Embryonic facial prominence (tissue), 1 donor: ENCODE results near the gene FAM20A.
"Not testable (repeated sequence)": the region's sequence is repeated elsewhere in the genome, so short reads cannot be mapped to it uniquely, and the experiment has no call there.

Experiments
- DNase-seq: peaks from one replicate; pipeline ENCODE4 v3.0.0-alpha.2; 2016; ENCODE audit errors: extremely low spot score

FAM20A gene

GRCh38 chr17:68589086-68589485, 12.1 kb downstream of the FAM20A start:
- no peak for DNase-seq

DNA sequence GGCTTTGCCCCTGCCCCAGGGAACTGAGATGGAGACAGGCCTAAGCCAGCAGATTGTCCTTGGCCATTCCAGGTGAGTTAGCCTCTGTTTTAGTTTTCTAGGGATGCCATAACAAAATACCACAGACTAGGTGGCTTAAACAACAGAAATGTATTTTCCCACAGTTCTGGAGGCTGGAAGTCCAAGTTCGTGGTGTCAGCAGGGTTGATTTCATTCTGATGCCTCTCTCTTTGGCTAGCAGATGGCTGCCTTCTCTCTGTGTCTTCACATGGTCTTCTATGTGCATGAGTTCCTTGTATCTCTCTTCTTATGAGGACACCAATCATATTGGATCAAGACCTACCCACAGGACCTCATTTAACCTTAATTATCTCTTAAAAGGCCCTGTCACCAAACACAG, 12.8 kb downstream of the FAM20A start:
- no peak for DNase-seq

DNA sequence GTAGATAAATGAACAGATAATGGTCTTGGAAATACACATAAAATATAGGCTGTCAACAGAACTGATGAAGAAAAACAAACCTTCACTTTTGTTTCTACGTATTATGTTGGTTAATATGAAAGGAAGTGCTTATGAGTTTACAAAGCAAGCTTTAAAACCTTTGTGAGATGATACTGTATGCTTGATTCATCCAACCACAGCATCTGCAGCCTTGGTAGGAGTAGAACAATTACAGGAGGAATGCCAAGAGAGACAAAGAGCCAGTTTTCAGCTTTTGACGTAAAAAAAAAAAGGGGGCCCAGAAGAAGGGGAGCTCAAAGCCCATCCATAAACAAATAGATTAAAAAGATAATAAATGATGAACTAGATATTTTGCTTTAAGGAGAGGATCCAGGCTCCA, 13.3 kb downstream of the FAM20A start:
- DNase-seq: no peak

- no peak for DNase-seq
These were observed 14.1 kb downstream of the FAM20A start for GRCh38 chr17:68587026-68587425.

GRCh38 chr17:68585643-68586042, 15.5 kb downstream of the FAM20A start:
- DNase-seq: no peak

DNA sequence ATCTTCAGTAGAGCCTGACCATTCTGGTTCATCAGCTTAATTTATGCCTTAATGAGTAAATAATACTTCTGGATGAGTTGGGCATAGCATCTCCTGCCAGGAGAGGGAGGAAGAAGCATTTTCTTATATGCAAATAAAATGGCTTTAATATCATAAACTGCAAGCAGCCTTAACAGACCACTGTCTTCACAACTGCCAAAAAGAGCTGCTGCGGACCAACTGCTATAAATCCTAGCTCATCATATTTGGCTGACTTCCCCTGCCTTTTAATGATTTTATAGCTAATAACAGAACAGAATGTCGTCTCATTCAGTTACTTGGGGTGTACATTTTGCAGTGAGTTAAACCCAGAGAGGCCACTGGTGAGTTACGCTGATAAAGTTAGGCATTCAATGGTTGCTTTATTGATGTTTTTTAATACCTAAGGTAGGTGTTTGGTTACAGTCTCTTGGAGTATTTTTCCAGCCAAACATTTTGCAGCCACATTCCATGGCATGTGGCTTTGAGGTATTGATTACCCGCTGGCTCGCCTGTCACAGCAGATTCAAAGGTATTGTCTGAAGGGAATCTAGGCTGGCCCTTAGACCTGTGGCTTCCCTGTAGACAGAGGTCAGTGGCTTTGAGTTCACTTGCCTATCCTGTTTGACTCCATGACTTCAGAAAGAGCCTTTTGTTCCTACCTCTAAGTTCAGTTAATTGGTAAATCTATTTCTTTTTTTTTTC, 16.4 kb downstream of the FAM20A start:
- DNase-seq: no peak

DNA sequence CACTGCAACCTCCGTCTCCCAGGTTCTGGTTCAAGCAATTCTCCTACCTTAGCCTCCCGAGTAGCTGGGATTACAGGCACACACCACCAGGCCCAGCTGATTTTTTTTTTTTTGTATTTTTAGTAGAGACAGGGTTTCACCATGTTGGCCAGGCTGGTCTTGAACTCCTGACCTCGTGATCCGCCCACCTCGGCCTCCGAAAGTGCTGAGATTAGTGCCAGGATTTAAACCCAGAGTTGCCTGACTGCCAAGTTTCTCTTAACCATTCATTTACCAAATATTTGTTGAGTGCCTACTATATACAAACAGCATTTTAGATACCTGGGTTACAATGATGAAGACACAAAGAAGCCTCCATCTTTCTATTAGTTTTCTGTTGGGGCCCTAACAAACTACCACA, 18.3 kb downstream of the FAM20A start:
- not testable (repeated sequence) for DNase-seq

DNA sequence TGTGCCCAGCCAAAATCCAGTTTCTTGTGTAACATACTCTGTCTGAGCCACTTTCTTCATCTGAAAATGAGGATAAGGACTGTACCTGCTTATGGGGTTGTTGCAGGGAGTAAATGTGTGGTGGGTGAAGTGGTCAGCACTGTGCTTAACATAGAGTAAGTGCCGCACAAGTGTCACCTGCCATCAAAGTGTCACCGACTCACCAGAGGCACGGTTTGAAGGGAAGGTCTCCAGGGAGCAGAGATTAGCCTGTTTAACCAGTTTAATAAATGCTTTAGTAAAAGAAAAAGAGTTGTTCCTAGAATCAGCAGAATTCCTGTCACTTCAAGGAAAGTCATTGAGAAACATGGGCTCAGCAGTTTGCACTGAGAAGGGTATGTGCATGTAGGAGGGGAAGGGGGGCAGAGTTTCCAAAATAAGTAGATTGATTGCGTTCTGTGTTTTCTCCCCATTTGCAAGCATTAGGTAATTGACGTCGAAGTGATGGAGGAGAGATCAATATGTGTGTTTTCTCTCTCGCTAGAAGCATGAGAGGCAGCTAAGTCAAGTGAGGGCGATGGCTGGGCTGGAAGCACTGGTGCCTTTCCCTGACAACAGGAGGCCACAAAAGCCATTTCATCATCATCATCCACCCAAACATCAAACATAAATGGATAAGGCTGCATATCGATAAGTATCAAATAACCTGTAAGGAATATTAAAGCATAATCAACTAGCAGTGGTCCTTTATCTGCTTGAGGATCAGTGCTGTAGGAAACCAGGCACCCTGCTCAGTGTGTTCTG, 19.1 kb downstream of the FAM20A start:
- DNase-seq: no peak

- no peak for DNase-seq
These were observed 20.9 kb downstream of the FAM20A start for GRCh38 chr17:68580236-68580770.

DNA sequence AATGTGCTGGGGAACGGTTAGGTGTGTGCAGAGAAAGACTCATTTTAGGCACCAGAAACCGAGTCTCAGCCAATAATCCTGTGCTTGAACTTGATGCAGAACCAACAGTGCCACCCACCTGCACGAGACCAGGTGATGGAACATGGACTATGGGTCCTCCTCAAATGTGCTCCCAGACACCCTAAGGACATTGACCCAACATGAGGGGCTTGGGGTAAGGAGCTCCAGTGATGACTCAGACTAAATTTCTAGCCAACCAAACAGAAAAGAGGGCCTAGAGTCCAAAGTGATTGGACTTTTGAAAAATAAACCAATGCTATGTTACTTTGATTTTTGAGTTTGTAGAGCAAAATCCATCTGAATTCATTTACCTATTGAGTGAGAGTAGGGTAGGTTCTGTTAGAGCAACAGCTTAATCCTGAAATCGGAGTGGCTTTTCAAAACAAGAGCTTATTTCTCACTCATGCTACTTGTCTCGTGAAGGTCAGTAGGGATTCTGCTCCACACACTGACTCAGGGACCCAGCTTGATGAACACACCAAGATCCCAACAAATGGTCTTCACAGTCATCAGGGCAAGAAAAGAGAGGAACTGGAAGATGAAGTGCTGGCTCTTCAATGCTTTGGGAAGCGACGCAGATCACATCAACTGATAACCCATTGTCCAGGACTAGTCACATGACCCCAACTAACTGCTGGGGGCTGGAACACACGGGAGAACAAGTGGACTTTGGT, 21.8 kb downstream of the FAM20A start:
- DNase-seq: no peak

GRCh38 chr17:68578236-68578635, 22.9 kb downstream of the FAM20A start:
- no peak for DNase-seq

DNA sequence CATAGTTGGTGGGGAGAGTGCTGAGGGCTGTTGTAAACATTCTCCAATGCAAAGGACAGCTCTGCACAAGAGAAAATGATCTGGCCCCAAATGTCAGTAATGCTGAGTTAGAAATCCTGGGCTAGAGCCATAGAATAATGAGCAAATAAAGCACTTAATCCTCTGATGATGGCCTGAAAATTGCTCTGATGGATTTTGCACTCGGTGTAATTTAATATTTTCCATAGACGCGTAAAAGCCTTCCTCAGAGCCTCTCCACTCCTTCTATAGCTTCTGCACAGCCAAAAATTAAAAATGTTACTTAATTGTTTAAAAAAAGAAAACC, 23.7 kb downstream of the FAM20A start:
- no peak for DNase-seq

DNA sequence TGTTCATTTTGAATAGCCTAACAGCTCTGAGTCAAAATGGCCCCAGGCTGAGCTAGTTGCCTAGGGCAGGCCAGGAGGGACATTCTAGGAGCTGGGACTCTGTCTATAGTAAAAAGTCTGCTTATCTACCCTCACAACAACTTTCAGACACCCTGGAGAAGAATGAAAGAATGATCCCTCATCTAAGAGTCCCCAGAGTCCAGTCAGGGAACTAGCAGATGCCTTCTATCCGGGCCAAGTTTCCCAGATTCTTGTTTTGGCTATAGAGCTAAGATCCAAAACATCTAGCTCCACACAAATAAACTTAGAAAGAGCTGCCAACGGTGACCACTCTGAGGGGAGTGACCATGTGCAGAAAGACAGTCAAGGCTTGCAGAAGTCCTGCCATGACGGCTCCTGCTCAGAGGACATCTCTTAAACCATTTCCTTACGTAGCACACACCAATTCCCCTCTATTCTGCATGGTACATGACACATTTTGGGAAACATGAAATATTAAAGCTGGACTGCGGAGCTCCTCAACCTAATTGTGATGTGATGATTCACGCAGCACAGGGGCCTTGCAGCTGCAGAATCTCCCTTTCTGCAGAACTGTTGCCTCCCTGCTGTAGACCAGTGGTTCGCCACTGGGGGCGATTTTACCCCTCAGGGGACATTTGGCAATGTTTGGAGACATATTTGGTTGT, 24.2 kb downstream of the FAM20A start:
- DNase-seq: no peak

DNA sequence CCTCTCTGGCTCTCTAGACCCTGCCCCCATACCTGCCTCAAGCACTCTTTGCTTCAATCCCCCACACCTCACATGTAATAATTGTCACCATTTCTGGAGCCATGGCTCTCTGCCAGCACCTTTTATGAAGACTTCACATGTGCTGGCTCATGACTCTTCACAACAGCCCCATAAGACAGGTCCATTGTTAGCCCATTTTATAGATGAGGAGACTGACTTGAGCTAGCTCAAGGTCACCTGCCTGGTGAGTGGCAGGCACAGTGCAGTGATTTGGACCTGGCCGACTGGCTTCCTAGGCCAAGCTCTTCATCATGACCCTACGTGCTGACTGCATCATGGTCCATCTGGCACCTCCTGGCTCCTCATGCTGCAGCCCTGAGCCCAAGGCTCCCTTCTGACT, 25.0 kb downstream of the FAM20A start:
- no peak for DNase-seq

DNA sequence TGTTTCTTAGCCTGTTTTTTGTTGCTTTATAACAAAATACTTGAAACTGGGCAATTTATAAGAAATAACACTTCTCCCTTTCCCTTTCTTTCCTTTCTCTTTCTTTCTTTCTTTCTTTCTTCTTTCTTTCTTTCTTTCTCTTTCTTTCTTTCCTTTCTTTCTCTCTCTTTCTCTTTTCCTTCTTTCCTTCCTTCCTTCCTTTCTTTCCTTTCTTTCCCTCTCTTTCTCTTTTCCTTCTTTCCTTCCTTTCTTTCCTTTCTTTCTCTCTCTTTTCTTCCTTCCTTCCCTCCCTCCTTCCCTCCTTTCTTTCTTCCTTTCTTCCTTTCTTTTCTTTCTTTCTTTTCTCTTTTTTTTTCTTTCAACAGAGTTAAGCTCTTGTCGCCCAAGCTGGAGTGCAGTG, 27.8 kb downstream of the FAM20A start:
- DNase-seq: no peak

GRCh38 chr17:68572138-68572842, 28.9 kb downstream of the FAM20A start:
- DNase-seq: no peak

- no peak for DNase-seq
These were observed 30.6 kb downstream of the FAM20A start for GRCh38 chr17:68570526-68570925.

- no peak for DNase-seq
These were observed 31.8 kb downstream of the FAM20A start for GRCh38 chr17:68569346-68569745.

DNA sequence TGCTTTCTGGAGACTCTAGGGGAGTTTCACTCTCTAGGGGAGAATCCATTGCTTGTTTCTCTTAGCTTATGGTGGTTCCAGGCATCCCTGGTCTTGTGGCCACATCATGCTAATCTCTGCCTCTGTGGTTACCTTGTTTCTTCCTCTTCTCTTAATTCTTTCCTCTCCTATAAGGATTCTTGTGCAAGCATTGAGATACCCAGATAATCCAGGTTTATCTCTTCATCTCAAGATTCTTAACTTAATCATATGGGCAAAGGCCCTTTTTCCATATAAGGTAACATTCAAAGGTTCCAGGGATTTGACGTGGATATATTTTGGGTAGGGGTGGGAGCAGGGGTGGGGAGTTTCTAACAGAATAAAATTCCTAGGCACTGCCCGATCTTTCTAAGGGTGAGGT, 32.6 kb downstream of the FAM20A start:
- DNase-seq: no peak

- no peak for DNase-seq
These were observed 33.6 kb downstream of the FAM20A start for GRCh38 chr17:68567581-68567980.

DNA sequence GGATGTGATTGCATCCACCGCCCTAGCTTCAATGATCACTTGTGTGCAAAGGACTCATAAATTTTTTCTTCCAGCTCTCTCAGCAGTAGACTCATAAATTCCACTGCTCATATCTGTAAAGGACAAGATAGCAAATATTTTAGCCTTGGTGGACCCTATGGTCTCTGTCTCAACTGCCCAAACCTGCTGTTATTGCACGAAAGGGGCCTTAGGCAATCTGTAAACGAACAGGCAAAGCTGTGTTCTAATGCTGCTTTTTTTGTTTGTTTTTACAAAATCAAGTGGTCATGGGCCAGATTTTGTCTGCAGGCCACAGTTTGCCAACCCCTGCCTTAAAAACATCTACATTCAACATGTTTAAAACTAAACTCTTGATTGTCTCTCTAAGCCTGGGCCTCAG, 34.1 kb downstream of the FAM20A start:
- no peak for DNase-seq

DNA sequence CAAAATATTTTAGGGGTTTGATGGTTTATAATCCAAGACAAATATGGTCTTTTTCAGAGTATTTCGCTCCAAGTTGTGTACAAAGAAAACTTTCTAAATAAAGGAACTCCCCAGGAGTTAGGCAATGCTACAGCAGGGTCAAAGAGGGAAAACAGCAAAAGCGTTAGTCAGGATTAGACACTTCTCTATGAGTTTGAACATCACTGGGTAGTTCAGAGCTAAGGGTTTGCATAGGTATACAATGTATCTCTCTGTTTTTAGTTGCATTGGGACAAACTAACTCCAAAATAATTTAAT, 34.8 kb downstream of the FAM20A start:
- DNase-seq: no peak
